GM19468 (cell line): ENCODE results near the gene NUDT14.

Source experiments
- ATAC-seq: cut with Tn5 transposase; IDR thresholded peaks from one replicate; pipeline ENCODE4 v1.9.1; 2021; ENCODE audit warnings: mild to moderate bottlenecking, moderate library complexity, moderate number of reproducible peaks; ENCODE audit not compliant: unreplicated experiment; ENCODE audit errors: extremely low read depth

Gene NUDT14

GRCh38 chr14:105212541-105213300, 31.6 kb upstream of the NUDT14 start:
- no peak for ATAC-seq

GRCh38 chr14:105211758-105212089, 30.6 kb upstream of the NUDT14 start:
- ATAC-seq, result no peak

GRCh38 chr14:105211086-105211757, 30.1 kb upstream of the NUDT14 start:
- ATAC-seq, result no peak

GRCh38 chr14:105210266-105211025, 29.3 kb upstream of the NUDT14 start:
- ATAC-seq, result no peak

- no peak for ATAC-seq
Measured at GRCh38 chr14:105209646-105210045, 28.5 kb upstream of the NUDT14 start.

- no peak for ATAC-seq
Measured at GRCh38 chr14:105209091-105209490, 28.0 kb upstream of the NUDT14 start.

GRCh38 chr14:105208738-105209075, 27.6 kb upstream of the NUDT14 start:
- ATAC-seq, result no peak

- ATAC-seq, result no peak
Measured at GRCh38 chr14:105207996-105208737, 27.1 kb upstream of the NUDT14 start.

GRCh38 chr14:105207460-105207901, 26.4 kb upstream of the NUDT14 start:
- ATAC-seq, result no peak

- no peak for ATAC-seq
Measured at GRCh38 chr14:105206873-105207272, 25.8 kb upstream of the NUDT14 start.

- no peak for ATAC-seq
Measured at GRCh38 chr14:105205673-105206208, 24.6 kb upstream of the NUDT14 start.

- ATAC-seq, result no peak
Measured at GRCh38 chr14:105204931-105205672, 24.0 kb upstream of the NUDT14 start.

GRCh38 chr14:105204206-105204930, 23.3 kb upstream of the NUDT14 start:
- no peak for ATAC-seq

- ATAC-seq, result no peak
Measured at GRCh38 chr14:105203701-105204100, 22.6 kb upstream of the NUDT14 start.

GRCh38 chr14:105203057-105203531, 22.0 kb upstream of the NUDT14 start:
- no peak for ATAC-seq

GRCh38 chr14:105201925-105202513, 20.9 kb upstream of the NUDT14 start:
- ATAC-seq, result no peak

GRCh38 chr14:105201156-105201924, 20.2 kb upstream of the NUDT14 start:
- ATAC-seq, result no peak

- no peak for ATAC-seq
Measured at GRCh38 chr14:105200641-105201040, 19.5 kb upstream of the NUDT14 start.
